Fibroblast of lung (primary cell): ENCODE data around the gene ANKH. TPM values are rescaled to one million over a fixed set of nuclear protein-coding genes. Genes with fewer than 3 reads are reported as not detected.

Source experiments
- DNase-seq, 2 donors: peaks; one replicate each; pipeline versions ENCODE4 v3.0.0 to v3.0.0-alpha.2; 2010; ENCODE audit warnings: low read depth in 2 of 2
- H2AFZ ChIP-seq: 2 replicates; pipeline ENCODE4 v1.5.1; 2012; ENCODE audit warnings: low read length, control low read depth, inconsistent platforms
- H3K27ac ChIP-seq: 2 replicates; pipeline ENCODE4 v1.5.1; 2011; ENCODE audit warnings: low read length, control low read depth; ENCODE audit not compliant: insufficient read depth
- H3K27me3 ChIP-seq: 2 replicates; pipeline ENCODE4 v1.5.1; 2011; ENCODE audit warnings: mild to moderate bottlenecking, low read length; ENCODE audit not compliant: control insufficient read depth, insufficient read depth
- H3K36me3 ChIP-seq: 2 replicates; pipeline ENCODE4 v1.5.1; 2011; ENCODE audit warnings: low read length; ENCODE audit not compliant: control insufficient read depth, insufficient read depth
- H3K4me1 ChIP-seq: 2 replicates; pipeline ENCODE4 v1.5.1; 2011; ENCODE audit warnings: low read length; ENCODE audit not compliant: control insufficient read depth, insufficient read depth; ENCODE audit errors: extremely low read depth
- H3K4me2 ChIP-seq: 2 replicates; pipeline ENCODE4 v1.5.1; 2011; ENCODE audit warnings: low read length, control low read depth; ENCODE audit not compliant: insufficient read depth; ENCODE audit errors: extremely low read depth
- H3K4me3 ChIP-seq, 4 experiments: fragments of 200-600 bp in 1 of 4; sonication (generic) in 1 of 4; replicated peaks in 1 of 4; 2 replicates each; pipeline ENCODE4 v1.5.1; 2011 to 2016; ENCODE audit warnings: low read length in 4 of 4, low read depth in 3 of 4, mild to moderate bottlenecking in 3 of 4, control low read depth in 2 of 4, inconsistent platforms in 1 of 4, mixed read lengths in 1 of 4; ENCODE audit not compliant: insufficient read depth in 1 of 4; ENCODE audit errors: control extremely low read depth in 1 of 4
- H3K79me2 ChIP-seq: 2 replicates; pipeline ENCODE4 v1.5.1; 2012; ENCODE audit warnings: mild to moderate bottlenecking, low read length, inconsistent platforms; ENCODE audit not compliant: control insufficient read depth, insufficient read depth
- H3K9ac ChIP-seq: 2 replicates; pipeline ENCODE4 v1.5.1; 2011; ENCODE audit warnings: mild to moderate bottlenecking, low read length, control low read depth; ENCODE audit not compliant: insufficient read depth
- H3K9me3 ChIP-seq: 2 replicates; pipeline ENCODE4 v1.5.1; 2012; ENCODE audit warnings: low read depth, low read length; ENCODE audit not compliant: control insufficient read depth, insufficient read depth
- H4K20me1 ChIP-seq: 2 replicates; pipeline ENCODE4 v1.5.1; 2011; ENCODE audit warnings: low read length; ENCODE audit not compliant: control insufficient read depth, insufficient read depth; ENCODE audit errors: extremely low read depth
- EZH2 ChIP-seq: IDR thresholded peaks from 2 replicates; pipeline ENCODE4 v1.5.1; 2012; ENCODE audit warnings: low read length, control low read depth, mild to moderate bottlenecking; ENCODE audit errors: missing control alignments
- polyA plus RNA-seq, 2 donors: library from polyadenylated mRNA; depleted of rRNA in 1 of 2; stranded (reverse) in 1 of 2; unstranded in 1 of 2; fragments of >200 nt; gene quantifications; 2 replicates each; pipeline ENCODE4 v1.2.1, GENCODE V29; 2011 to 2012; ENCODE audit warnings: missing spikeins in 1 of 2
- total RNA-seq: library from RNA; depleted of rRNA; stranded (reverse); fragments of >200 nt; gene quantifications from 2 replicates; pipeline ENCODE4 v1.2.1, GENCODE V29; 2014
- TF ChIP-seq, protein P1 (sequence below), 2 donors: IDR thresholded peaks in 1 of 2; conservative IDR thresholded peaks in 1 of 2; 1 replicate in 1 of 2; 2 replicates in 1 of 2; pipeline ENCODE4 v1.5.1; 2011 to 2012; ENCODE audit warnings: low read length in 2 of 2, control low read depth in 1 of 2, inconsistent platforms in 1 of 2, low read depth in 1 of 2, mild to moderate bottlenecking in 1 of 2

The ANKH gene
- total and polyA plus RNA-seq, 2 donors (not counting 1 experiment from before 2014, with no cell fraction given) = 5.8 to 10.9 TPM

DNA sequence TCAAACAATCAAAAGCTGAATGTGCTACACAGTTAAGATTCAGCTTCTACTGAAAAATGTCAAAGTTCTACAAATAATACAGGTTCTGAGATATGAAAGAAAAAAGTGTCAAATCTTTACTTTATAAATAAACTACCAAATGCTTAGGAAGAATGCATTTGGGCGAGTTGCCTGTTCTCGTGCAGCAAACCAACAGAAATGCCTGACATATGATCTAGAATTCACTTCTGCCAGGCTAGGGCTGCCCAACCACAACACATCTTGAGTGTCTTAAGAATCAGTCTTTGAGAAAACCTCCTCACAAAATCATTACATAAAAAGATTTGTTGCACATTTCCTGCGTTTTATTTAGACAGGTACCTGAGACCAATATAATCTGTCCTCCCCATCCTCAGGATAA, 42.2 kb downstream of the ANKH start:
- Histone ChIP-seq H4K20me1 (no peaks in the 10 kb centered on the region), H3K36me3 (no peaks in the 10 kb centered on the region), H2AFZ (no peak overlapping the region), H3K27ac (no peak overlapping the region), H3K9ac (no peak overlapping the region), H3K79me2 (no peaks in the 10 kb centered on the region), H3K4me1 (no peaks in the 10 kb centered on the region), H3K4me3 (no peak overlapping the region), H3K27me3 (no peaks in the 10 kb centered on the region), H3K4me2 (no peak overlapping the region), H3K9me3 (no peaks in the 10 kb centered on the region)
- DNase-seq = no peak
- TF ChIP-seq EZH2 = no peak
- TF ChIP-seq, protein P1, sequence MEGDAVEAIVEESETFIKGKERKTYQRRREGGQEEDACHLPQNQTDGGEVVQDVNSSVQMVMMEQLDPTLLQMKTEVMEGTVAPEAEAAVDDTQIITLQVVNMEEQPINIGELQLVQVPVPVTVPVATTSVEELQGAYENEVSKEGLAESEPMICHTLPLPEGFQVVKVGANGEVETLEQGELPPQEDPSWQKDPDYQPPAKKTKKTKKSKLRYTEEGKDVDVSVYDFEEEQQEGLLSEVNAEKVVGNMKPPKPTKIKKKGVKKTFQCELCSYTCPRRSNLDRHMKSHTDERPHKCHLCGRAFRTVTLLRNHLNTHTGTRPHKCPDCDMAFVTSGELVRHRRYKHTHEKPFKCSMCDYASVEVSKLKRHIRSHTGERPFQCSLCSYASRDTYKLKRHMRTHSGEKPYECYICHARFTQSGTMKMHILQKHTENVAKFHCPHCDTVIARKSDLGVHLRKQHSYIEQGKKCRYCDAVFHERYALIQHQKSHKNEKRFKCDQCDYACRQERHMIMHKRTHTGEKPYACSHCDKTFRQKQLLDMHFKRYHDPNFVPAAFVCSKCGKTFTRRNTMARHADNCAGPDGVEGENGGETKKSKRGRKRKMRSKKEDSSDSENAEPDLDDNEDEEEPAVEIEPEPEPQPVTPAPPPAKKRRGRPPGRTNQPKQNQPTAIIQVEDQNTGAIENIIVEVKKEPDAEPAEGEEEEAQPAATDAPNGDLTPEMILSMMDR (conservative IDR thresholded peaks at IDR 0.05 in 1 of 2, IDR thresholded peaks at IDR 0.05 in 1 of 2; ENCODE audit: low read depth in 1 of 2, low read length in 2 of 2) = no peak

DNA sequence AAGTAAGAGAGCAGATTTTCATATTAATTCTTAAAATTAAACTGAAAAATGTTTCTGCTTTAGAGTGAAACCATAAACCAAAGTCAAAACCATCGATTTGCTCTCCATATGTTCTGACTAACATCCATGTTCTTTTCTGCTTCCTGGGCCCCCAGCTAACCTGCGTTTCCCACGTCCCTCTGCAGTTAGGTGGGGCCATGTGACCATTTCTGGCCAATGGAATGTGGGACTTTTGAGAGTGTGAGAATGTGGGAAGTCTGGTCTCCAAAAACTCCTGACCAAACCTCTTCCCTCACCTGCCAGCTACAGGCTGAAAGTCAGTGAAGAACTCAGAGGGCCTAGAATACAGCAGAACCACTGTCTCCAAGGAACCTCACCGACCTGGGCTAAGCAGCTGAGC, 44.9 kb downstream of the ANKH start:
- H3K9me3 ChIP-seq = no peaks in the 10 kb centered on the region
- H4K20me1 ChIP-seq = no peaks in the 10 kb centered on the region
- H3K27me3 ChIP-seq = no peaks in the 10 kb centered on the region
- H3K36me3 ChIP-seq = no peaks in the 10 kb centered on the region
- no peak overlapping the region for H3K4me2 ChIP-seq
- no peak for DNase-seq
- no peak overlapping the region for H2AFZ ChIP-seq
- TF ChIP-seq, protein P1 (conservative IDR thresholded peaks at IDR 0.05 in 1 of 2, IDR thresholded peaks at IDR 0.05 in 1 of 2; ENCODE audit: low read depth in 1 of 2, low read length in 2 of 2) = no peak
- TF ChIP-seq EZH2 = no peak
- H3K9ac ChIP-seq = no peak overlapping the region
- H3K27ac ChIP-seq = no peak overlapping the region
- no peaks in the 10 kb centered on the region for H3K79me2 ChIP-seq
- no peak overlapping the region for H3K4me3 ChIP-seq
- H3K4me1 ChIP-seq = peaks cover 2% of the 10 kb centered on the region

DNA sequence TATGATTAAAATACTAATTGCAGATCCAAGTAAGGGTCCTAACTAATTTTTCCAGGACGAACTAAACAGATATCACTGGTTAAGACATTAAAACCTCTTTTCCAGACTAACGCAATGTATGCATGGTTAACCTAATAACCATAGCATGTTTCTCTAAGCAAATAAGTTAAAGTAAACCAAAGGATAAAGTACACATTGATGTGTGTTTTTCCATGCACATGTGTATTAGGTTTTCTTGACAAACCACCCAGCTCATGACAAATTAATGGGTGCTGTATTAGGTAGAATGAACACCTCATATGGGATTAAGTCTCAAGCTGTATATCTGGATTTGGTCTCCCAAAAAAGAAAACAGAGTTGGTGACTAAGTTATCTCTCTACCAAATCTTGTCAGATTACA, 45.6 kb downstream of the ANKH start:
- Histone ChIP-seq H4K20me1 (no peaks in the 10 kb centered on the region), H3K36me3 (no peaks in the 10 kb centered on the region), H3K4me2 (no peak overlapping the region), H2AFZ (no peak overlapping the region), H3K27me3 (no peaks in the 10 kb centered on the region), H3K27ac (no peak overlapping the region), H3K9me3 (no peaks in the 10 kb centered on the region), H3K79me2 (no peaks in the 10 kb centered on the region), H3K4me1 (peaks cover 2% of the 10 kb centered on the region), H3K9ac (no peak overlapping the region), H3K4me3 (no peak overlapping the region)
- DNase-seq = no peak
- TF ChIP-seq, protein P1 (conservative IDR thresholded peaks at IDR 0.05 in 1 of 2, IDR thresholded peaks at IDR 0.05 in 1 of 2; ENCODE audit: low read depth in 1 of 2, low read length in 2 of 2) = no peak
- no peak for TF ChIP-seq EZH2
